CD4-positive, alpha-beta T cell treated with Interleukin-6 for 4 hours (primary cell): ENCODE results near the gene DEPDC5.
A peak's percentile ranks its signal among the peaks of the same experiment; 100 is the strongest.

Experiments used
- DNase-seq: peaks from one replicate; pipeline ENCODE4 v3.0.0-alpha.2; 2020; ENCODE audit warnings: mixed read lengths

DEPDC5 gene

GRCh38 chr22:31954535-31955523, 201.0 kb downstream of the DEPDC5 start:
- DNase-seq, result no peak

GRCh38 chr22:31956360-31956759, 202.5 kb downstream of the DEPDC5 start:
- peak; percentile 46 for DNase-seq
